ENCODE measurements around the gene KAT2A.

GRCh38 chr17:42065201-42065600, 56.0 kb downstream of the KAT2A start:
- TF ChIP-seq CTCF (conservative IDR thresholded peaks at IDR 0.05 in 1 of 2, IDR thresholded peaks at IDR 0.05 in 1 of 2; ENCODE audit: extremely low read depth in 1 of 2, insufficient read depth in 1 of 2, low read depth in 1 of 2, low read length in 2 of 2): no peak
- no peak for TF ChIP-seq EZH2 (IDR thresholded peaks at IDR 0.05; ENCODE audit: borderline replicate concordance, low read length)
